DND-41 (cell line): ENCODE measurements around the gene PRR5.

Experiments used
- CTCF ChIP-seq: IDR thresholded peaks from 2 replicates; pipeline ENCODE4 v1.5.1; 2012; ENCODE audit warnings: borderline replicate concordance, low read length, moderate library complexity, mild to moderate bottlenecking; ENCODE audit not compliant: poor library complexity, severe bottlenecking; ENCODE audit errors: extremely low read depth
- EZH2 ChIP-seq: IDR thresholded peaks from 3 replicates; pipeline ENCODE4 v1.6.1; 2012; ENCODE audit warnings: borderline replicate concordance, low read depth, mild to moderate bottlenecking, moderate library complexity, low read length, inconsistent platforms; ENCODE audit not compliant: severe bottlenecking

DNA sequence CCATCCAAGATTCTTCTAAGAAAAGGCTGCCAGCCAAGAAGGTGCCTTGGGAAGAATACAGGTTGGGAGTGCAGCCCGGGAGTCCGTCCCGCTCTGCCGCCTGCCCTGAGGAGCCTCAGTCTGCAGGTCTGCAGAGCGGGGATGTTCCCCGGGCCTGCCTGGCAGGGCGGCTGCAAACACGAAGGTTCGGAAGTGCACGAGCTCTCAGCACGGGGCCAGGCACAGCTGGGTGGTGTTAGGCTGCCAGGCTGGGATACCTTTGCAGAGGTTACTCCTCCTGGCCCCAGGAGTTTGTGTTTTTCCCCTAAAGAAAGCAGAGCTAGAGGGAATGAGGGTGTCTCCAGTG is 9.4 kb upstream of the PRR5 start:
- no peak for TF ChIP-seq CTCF
- no peak for TF ChIP-seq EZH2
